Endothelial cell of umbilical vein (primary cell): ENCODE measurements around the gene CNEP1R1. TPM values are rescaled to one million over a fixed set of nuclear protein-coding genes. Genes with fewer than 3 reads are reported as not detected.

ENCODE experiments used
- BruUV-seq: library from RNA; stranded (reverse); fragments of 400-500 nt; replicated peaks from 2 replicates; lab custom pipeline; 2021; lab: Mats Ljungman, UMichigan
- CTCF ChIA-PET: fragments of 300-600, 350-600 bp; sonication (Branson Sonifier 250); formaldehyde crosslinking; loops from one replicate; lab custom pipeline; 2021; ENCODE audit warnings: antibody characterized with exemption, inconsistent platforms; lab: Charles Lee
- POLR2A ChIA-PET: fragments of 300-600, 350-600 bp; sonication (Branson Sonifier 250); formaldehyde crosslinking; loops from one replicate; lab custom pipeline; 2021; ENCODE audit warnings: antibody characterized with exemption, inconsistent platforms; lab: Charles Lee
- DNase-seq: peaks from one replicate; pipeline ENCODE4 v3.0.0-alpha.2; 2011; ENCODE audit warnings: low read depth, low spot score
- FAIRE-seq: peaks from 2 replicates; lab custom pipeline; 2011; peaks lifted over from hg19 to GRCh38; lab: Jason Lieb, UNC
- H2AFZ ChIP-seq: 2 replicates; pipeline ENCODE4 v1.6.0; 2012; ENCODE audit warnings: low read depth, low read length, control low read depth, inconsistent platforms
- H3K27ac ChIP-seq: 2 replicates; pipeline ENCODE4 v1.5.1; 2011; ENCODE audit warnings: low read depth, mild to moderate bottlenecking, control low read depth, low read length, moderate library complexity; ENCODE audit not compliant: insufficient read depth
- H3K27me3 ChIP-seq, 2 experiments: 2 replicates each; pipeline versions ENCODE4 v1.6.0 to v1.6.1; 2011; ENCODE audit warnings: low read length in 2 of 2, mixed read lengths in 1 of 2; ENCODE audit not compliant: control insufficient read depth in 2 of 2, insufficient read depth in 2 of 2
- H3K36me3 ChIP-seq, 2 experiments: 2 replicates in 1 of 2; 3 replicates in 1 of 2; pipeline ENCODE4 v1.5.1; 2011; ENCODE audit warnings: low read length in 2 of 2, mild to moderate bottlenecking in 1 of 2, moderate library complexity in 1 of 2; ENCODE audit not compliant: control insufficient read depth in 2 of 2, insufficient read depth in 2 of 2; ENCODE audit errors: extremely low read depth in 1 of 2
- H3K4me1 ChIP-seq: 3 replicates; pipeline ENCODE4 v1.5.1; 2011; ENCODE audit warnings: mild to moderate bottlenecking, low read length; ENCODE audit not compliant: control insufficient read depth, insufficient read depth; ENCODE audit errors: extremely low read depth
- H3K4me2 ChIP-seq: 2 replicates; pipeline ENCODE4 v1.6.1; 2011; ENCODE audit warnings: low read length, control low read depth, mixed read lengths; ENCODE audit not compliant: insufficient read depth
- H3K4me3 ChIP-seq, 3 experiments: fragments of 200-600 bp in 1 of 3; sonication (generic), shearing (Covaris generic) in 1 of 3; replicated peaks in 1 of 3; 2 replicates each; pipeline ENCODE4 v1.5.1; 2011 to 2016; ENCODE audit warnings: control low read depth in 3 of 3, low read length in 3 of 3, mild to moderate bottlenecking in 2 of 3, inconsistent platforms in 1 of 3, low read depth in 1 of 3, moderate library complexity in 1 of 3; ENCODE audit not compliant: insufficient read depth in 1 of 3
- H3K79me2 ChIP-seq: 2 replicates; pipeline ENCODE4 v1.6.0; 2012; ENCODE audit warnings: low read length, inconsistent platforms; ENCODE audit not compliant: control insufficient read depth, insufficient read depth
- H3K9ac ChIP-seq: replicated peaks from 2 replicates; pipeline ENCODE3; 2011; ENCODE audit warnings: low read length, control low read depth; ENCODE audit not compliant: insufficient read depth; ENCODE audit errors: extremely low read depth
- H3K9me1 ChIP-seq: replicated peaks from 3 replicates; pipeline ENCODE4 v1.6.0; 2011; ENCODE audit warnings: mild to moderate bottlenecking, low read length; ENCODE audit not compliant: control insufficient read depth, insufficient read depth; ENCODE audit errors: extremely low read depth
- H3K9me3 ChIP-seq: replicated peaks from 2 replicates; pipeline ENCODE4 v1.5.1; 2012; ENCODE audit warnings: low read length, inconsistent platforms; ENCODE audit not compliant: control insufficient read depth, insufficient read depth
- H4K20me1 ChIP-seq: replicated peaks from 2 replicates; pipeline ENCODE3; 2011; ENCODE audit warnings: mild to moderate bottlenecking, low read length; ENCODE audit not compliant: control insufficient read depth, insufficient read depth; ENCODE audit errors: extremely low read depth
- EZH2 ChIP-seq: IDR thresholded peaks from 2 replicates; pipeline ENCODE4 v1.6.1; 2012; ENCODE audit warnings: borderline replicate concordance, low read depth, mild to moderate bottlenecking, moderate library complexity, low read length, inconsistent platforms; ENCODE audit not compliant: severe bottlenecking
- FOS ChIP-seq: IDR thresholded peaks from 2 replicates; pipeline ENCODE4 v1.6.1; 2011; ENCODE audit warnings: mild to moderate bottlenecking, low read length, moderate library complexity, borderline replicate concordance; ENCODE audit not compliant: insufficient read depth
- GATA2 ChIP-seq: IDR thresholded peaks from 2 replicates; pipeline ENCODE4 v1.7.0; 2011; ENCODE audit warnings: low read depth, mild to moderate bottlenecking, moderate library complexity, mixed read lengths, low read length; ENCODE audit not compliant: insufficient read length, insufficient read depth
- JUN ChIP-seq: IDR thresholded peaks from 2 replicates; pipeline ENCODE4 v1.6.1; 2011; ENCODE audit warnings: borderline replicate concordance, low read depth; ENCODE audit not compliant: insufficient read length, insufficient read depth
- MYC ChIP-seq: IDR thresholded peaks from one replicate; pipeline ENCODE4 v1.6.1; 2011; ENCODE audit warnings: mild to moderate bottlenecking, low read depth, low read length
- POLR2A ChIP-seq: IDR thresholded peaks from 2 replicates; pipeline ENCODE4 v1.6.1; 2012; ENCODE audit warnings: low read depth, mild to moderate bottlenecking, control low read depth, low read length
- POLR2AphosphoS5 ChIP-seq: IDR thresholded peaks from 2 replicates; pipeline ENCODE4 v1.6.1; 2012; ENCODE audit warnings: low read depth, mild to moderate bottlenecking, control low read depth, low read length, moderate library complexity; ENCODE audit not compliant: insufficient read depth
- dilution Hi-C: fragments of 300-500 bp; cut with MboI; formaldehyde crosslinking; loops from one replicate; pipeline ENCODE4 v1.15.0; 2019; ENCODE audit warnings: low sequenced_read_pairs; ENCODE audit not compliant: extremely low pct_ligation_motif_present
- intact Hi-C: fragments of 100-400 bp; cut with micrococcal nuclease; formaldehyde crosslinking; loops from one replicate; pipeline ENCODE4 v1.10.0; 2022
- polyA plus RNA-seq, 4 experiments: library from polyadenylated mRNA; depleted of rRNA in 3 of 4; stranded (reverse) in 3 of 4; unstranded in 1 of 4; fragments of >200 nt; gene quantifications; 2 replicates each; pipeline versions ENCODE4 v1.2.1 to v1.2.3, GENCODE V29; 2011 to 2012; ENCODE audit warnings: missing spikeins in 1 of 4
- total RNA-seq: library from RNA; stranded (reverse); gene quantifications from 2 replicates; pipeline ENCODE4 v1.2.3, GENCODE V29; 2021
- TF ChIP-seq, protein P1 (sequence below): IDR thresholded peaks from 2 replicates; pipeline ENCODE4 v1.6.1; 2011; ENCODE audit not compliant: insufficient read depth, insufficient read length
- TF ChIP-seq, protein P2 (sequence below), 2 donors: IDR thresholded peaks; 1 replicate in 1 of 2; 2 replicates in 1 of 2; pipeline ENCODE4 v1.5.1; 2011; ENCODE audit warnings: low read length in 2 of 2, mild to moderate bottlenecking in 2 of 2, moderate library complexity in 2 of 2, control low read depth in 1 of 2, inconsistent platforms in 1 of 2, low read depth in 1 of 2; ENCODE audit not compliant: insufficient read depth in 1 of 2; ENCODE audit errors: extremely low read depth in 1 of 2

Gene CNEP1R1
- total and polyA plus RNA-seq, 2 donors (not counting 3 experiments of a cell fraction or from before 2014, with no cell fraction given) = 15.3 to 23.2 TPM

DNA sequence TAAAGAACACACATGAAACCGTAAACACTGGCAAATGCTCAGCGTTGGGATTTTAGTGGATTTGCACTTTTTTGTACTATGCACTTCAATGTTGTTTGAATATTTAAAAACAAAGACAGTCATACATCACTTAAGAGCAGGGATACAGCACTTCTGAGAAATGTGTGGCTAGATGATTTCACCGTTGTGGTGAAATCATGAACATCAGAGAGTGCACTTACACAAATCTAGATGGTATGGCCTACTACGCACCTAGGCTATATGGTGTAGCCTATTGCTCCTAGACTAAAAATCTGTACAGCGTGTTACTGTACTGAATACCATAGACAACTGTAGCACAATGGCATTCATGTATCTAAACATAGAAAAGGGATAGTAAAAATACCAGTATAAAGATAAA, 37.6 kb upstream of the CNEP1R1 start:
- no peak for TF ChIP-seq GATA2
- TF ChIP-seq JUN = no peak
- no peak for TF ChIP-seq MYC
- TF ChIP-seq, protein P1, sequence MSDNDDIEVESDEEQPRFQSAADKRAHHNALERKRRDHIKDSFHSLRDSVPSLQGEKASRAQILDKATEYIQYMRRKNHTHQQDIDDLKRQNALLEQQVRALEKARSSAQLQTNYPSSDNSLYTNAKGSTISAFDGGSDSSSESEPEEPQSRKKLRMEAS = no peak
- TF ChIP-seq FOS = no peak
- TF ChIP-seq, protein P2, sequence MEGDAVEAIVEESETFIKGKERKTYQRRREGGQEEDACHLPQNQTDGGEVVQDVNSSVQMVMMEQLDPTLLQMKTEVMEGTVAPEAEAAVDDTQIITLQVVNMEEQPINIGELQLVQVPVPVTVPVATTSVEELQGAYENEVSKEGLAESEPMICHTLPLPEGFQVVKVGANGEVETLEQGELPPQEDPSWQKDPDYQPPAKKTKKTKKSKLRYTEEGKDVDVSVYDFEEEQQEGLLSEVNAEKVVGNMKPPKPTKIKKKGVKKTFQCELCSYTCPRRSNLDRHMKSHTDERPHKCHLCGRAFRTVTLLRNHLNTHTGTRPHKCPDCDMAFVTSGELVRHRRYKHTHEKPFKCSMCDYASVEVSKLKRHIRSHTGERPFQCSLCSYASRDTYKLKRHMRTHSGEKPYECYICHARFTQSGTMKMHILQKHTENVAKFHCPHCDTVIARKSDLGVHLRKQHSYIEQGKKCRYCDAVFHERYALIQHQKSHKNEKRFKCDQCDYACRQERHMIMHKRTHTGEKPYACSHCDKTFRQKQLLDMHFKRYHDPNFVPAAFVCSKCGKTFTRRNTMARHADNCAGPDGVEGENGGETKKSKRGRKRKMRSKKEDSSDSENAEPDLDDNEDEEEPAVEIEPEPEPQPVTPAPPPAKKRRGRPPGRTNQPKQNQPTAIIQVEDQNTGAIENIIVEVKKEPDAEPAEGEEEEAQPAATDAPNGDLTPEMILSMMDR (IDR thresholded peaks at IDR 0.05; ENCODE audit: extremely low read depth in 1 of 2, insufficient read depth in 1 of 2, low read depth in 1 of 2, low read length in 2 of 2) = no peak
- TF ChIP-seq POLR2A = no peak
- no peak for TF ChIP-seq EZH2
- no peak for TF ChIP-seq POLR2AphosphoS5
- Histone ChIP-seq H3K4me2 (no peak overlapping the region), H3K9me3 (no peaks in the 10 kb centered on the region), H3K9me1 (no peaks in the 10 kb centered on the region), H3K27ac (no peak overlapping the region), H3K36me3 (no peaks in the 10 kb centered on the region), H4K20me1 (no peaks in the 10 kb centered on the region), H3K9ac (no peak overlapping the region), H3K27me3 (no peaks in the 10 kb centered on the region), H2AFZ (no peak overlapping the region), H3K4me1 (no peaks in the 10 kb centered on the region), H3K79me2 (no peaks in the 10 kb centered on the region), H3K4me3 (no peak overlapping the region)
- POLR2A ChIA-PET = no interaction called here
- BruUV-seq = no TSS peak
- CTCF ChIA-PET = no interaction called here
- DNase-seq = no peak
- no peak for FAIRE-seq
- intact Hi-C loops = loop anchor here (2.0 kb wide), 1 partner anchor 37 kb away; the partner anchor contains the start of gene CNEP1R1
- dilution Hi-C loops = no loop called here
